H1 (cell line): Measurements from ENCODE around the gene NAAA. TPM values are rescaled to one million over a fixed set of nuclear protein-coding genes. Genes with fewer than 3 reads are reported as not detected.

Source experiments
- CEBPB ChIP-seq: IDR thresholded peaks from 2 replicates; pipeline ENCODE4 v1.6.1; 2012; ENCODE audit warnings: low read depth, low read length
- CHD1 ChIP-seq: IDR thresholded peaks from 2 replicates; pipeline ENCODE4 v1.6.1; 2012; ENCODE audit warnings: low read depth, low read length, improper control_type of control experiment
- CHD2 ChIP-seq: IDR thresholded peaks from 2 replicates; pipeline ENCODE4 v1.6.1; 2012; ENCODE audit warnings: low read length, improper control_type of control experiment
- FOSL1 ChIP-seq: IDR thresholded peaks from 2 replicates; pipeline ENCODE4 v1.6.1; 2011; ENCODE audit warnings: mild to moderate bottlenecking, low read depth, low read length, moderate library complexity; ENCODE audit not compliant: insufficient read depth
- GABPA ChIP-seq: IDR thresholded peaks from 2 replicates; pipeline ENCODE4 v1.6.1; 2011; ENCODE audit warnings: mild to moderate bottlenecking, low read length, moderate library complexity, borderline replicate concordance; ENCODE audit not compliant: insufficient read depth
- GTF2F1 ChIP-seq: IDR thresholded peaks from 2 replicates; pipeline ENCODE4 v1.6.1; 2012; ENCODE audit warnings: low read depth, low read length, improper control_type of control experiment, borderline replicate concordance
- KDM1A ChIP-seq: fragments of 200-600, 300-600 bp; sonication (generic); IDR thresholded peaks from 2 replicates; pipeline ENCODE4 v1.7.1; 2016; ENCODE audit warnings: mild to moderate bottlenecking, low read length, borderline replicate concordance
- MAFK ChIP-seq: IDR thresholded peaks from 2 replicates; pipeline ENCODE4 v1.6.1; 2012; ENCODE audit warnings: low read depth, mild to moderate bottlenecking, improper control_type of control experiment, low read length
- PHF8 ChIP-seq: fragments of 200-600 bp; sonication (generic); conservative IDR thresholded peaks from 2 replicates; pipeline ENCODE4 v1.7.1; 2012; ENCODE audit warnings: low read depth, mild to moderate bottlenecking, inconsistent platforms, low read length, moderate library complexity
- POLR2AphosphoS5 ChIP-seq: IDR thresholded peaks from 2 replicates; pipeline ENCODE4 v1.6.1; 2011; ENCODE audit warnings: low read depth, low read length
- POU5F1 ChIP-seq: IDR thresholded peaks from 2 replicates; pipeline ENCODE4 v1.6.1; 2011; ENCODE audit warnings: low read depth, mild to moderate bottlenecking, low read length, moderate library complexity
- RBBP5 ChIP-seq: IDR thresholded peaks from 2 replicates; pipeline ENCODE4 v1.7.1; 2012; ENCODE audit warnings: low read depth, mild to moderate bottlenecking, inconsistent platforms, low read length, moderate library complexity, borderline replicate concordance
- RFX5 ChIP-seq: IDR thresholded peaks from 2 replicates; pipeline ENCODE4 v1.6.1; 2011; ENCODE audit warnings: low read depth, low read length, improper control_type of control experiment, borderline replicate concordance
- RNF2 ChIP-seq: fragments of 200-900, 300-1000 bp; sonication (generic); IDR thresholded peaks from 2 replicates; pipeline ENCODE4 v1.7.1; 2016; ENCODE audit warnings: borderline replicate concordance, low read depth, mild to moderate bottlenecking, antibody characterized with exemption, low read length; ENCODE audit not compliant: poor library complexity, severe bottlenecking; ENCODE audit errors: missing control alignments
- RXRA ChIP-seq: IDR thresholded peaks from 2 replicates; pipeline ENCODE4 v1.6.1; 2011; ENCODE audit warnings: low read depth, mild to moderate bottlenecking, low read length, moderate library complexity; ENCODE audit not compliant: insufficient read depth
- SAP30 ChIP-seq: fragments of 300-600 bp; sonication (generic); IDR thresholded peaks from 2 replicates; pipeline ENCODE4 v1.7.1; 2012; ENCODE audit warnings: low read length, moderate library complexity, mild to moderate bottlenecking, inconsistent platforms; ENCODE audit not compliant: insufficient read depth, insufficient replicate concordance
- SIN3A ChIP-seq, 2 experiments: IDR thresholded peaks in 1 of 2; conservative IDR thresholded peaks in 1 of 2; 2 replicates each; pipeline ENCODE4 v1.6.1; 2011 to 2012; ENCODE audit warnings: low read length in 2 of 2, improper control_type of control experiment in 1 of 2, low read depth in 1 of 2, mild to moderate bottlenecking in 1 of 2
- SIX5 ChIP-seq: IDR thresholded peaks from 2 replicates; pipeline ENCODE4 v1.6.1; 2011; ENCODE audit warnings: mild to moderate bottlenecking, low read depth, low read length
- SP4 ChIP-seq: IDR thresholded peaks from 2 replicates; pipeline ENCODE4 v1.6.1; 2012; ENCODE audit warnings: low read length, inconsistent platforms
- SRF ChIP-seq: IDR thresholded peaks from 2 replicates; pipeline ENCODE4 v1.6.1; 2011; ENCODE audit warnings: mild to moderate bottlenecking, low read depth, low read length, moderate library complexity
- TBP ChIP-seq: IDR thresholded peaks from 2 replicates; pipeline ENCODE4 v1.6.1; 2011; ENCODE audit warnings: low read depth, low read length, improper control_type of control experiment
- polyA plus RNA-seq, 7 experiments: library from polyadenylated mRNA; depleted of rRNA in 3 of 7; stranded (reverse) in 5 of 7; unstranded in 2 of 7; fragments of >200 nt in 5 of 7; fragments of 200-250 nt in 2 of 7; gene quantifications; 1 replicate in 5 of 7; 2 replicates in 1 of 7; 4 replicates in 1 of 7; pipeline versions ENCODE4 v1.2.1 to v1.2.3, GENCODE V29; 2011 to 2013; ENCODE audit warnings: missing spikeins in 2 of 7, mixed read lengths in 2 of 7
- total RNA-seq: library from RNA; stranded (reverse); fragmentation: NEBNext Ultra II Directional; extraction: Animal tissue kit (Norgen Biotek cat#: 25700); gene quantifications from 2 replicates; pipeline ENCODE4 v1.2.1, GENCODE V29; 2021
- TF ChIP-seq, protein P1 (sequence below): IDR thresholded peaks from 2 replicates; pipeline ENCODE4 v1.6.1; 2011; ENCODE audit warnings: low read depth, mild to moderate bottlenecking, low read length; ENCODE audit not compliant: insufficient read depth
- TF ChIP-seq, protein P2 (sequence below): IDR thresholded peaks from 2 replicates; pipeline ENCODE4 v1.6.1; 2011; ENCODE audit warnings: low read length, improper control_type of control experiment

Gene NAAA
- total and polyA plus RNA-seq, 2 of the 8 experiments (the other 6 are each of a cell fraction or from before 2014, with no cell fraction given): 9.4 to 12.5 TPM

DNA sequence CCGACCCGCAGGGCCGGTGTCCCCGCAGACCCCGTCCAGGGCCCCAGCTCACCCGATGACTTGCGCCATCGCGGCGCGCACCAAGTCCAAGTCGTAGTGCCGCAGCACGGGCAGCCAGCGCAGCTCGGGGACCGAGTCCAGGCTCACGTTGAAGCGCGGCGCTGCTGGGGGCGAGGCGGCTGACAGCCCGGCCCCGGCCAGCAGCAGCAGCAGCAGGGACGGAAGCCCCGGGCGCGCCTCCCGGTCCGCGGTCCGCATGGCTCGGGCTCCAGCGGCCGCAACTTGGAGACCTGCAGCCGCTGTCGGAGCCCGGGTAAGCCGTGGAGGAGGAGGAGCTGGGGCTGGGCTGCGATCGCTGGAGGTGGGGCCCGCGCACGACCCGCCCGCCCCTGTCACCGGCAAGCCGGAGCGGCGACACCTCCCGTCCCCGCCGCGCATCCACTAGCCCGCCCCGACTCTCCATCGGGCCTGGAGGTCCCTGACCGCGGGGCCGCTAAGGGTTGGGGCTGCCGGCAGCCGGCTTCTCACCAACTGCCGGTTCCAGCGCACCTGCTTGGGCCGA is at the start of gene NAAA (continued):
- TF ChIP-seq SIN3A (conservative IDR thresholded peaks at IDR 0.05 in 1 of 2, IDR thresholded peaks at IDR 0.05 in 1 of 2; ENCODE audit: low read depth in 1 of 2, low read length in 2 of 2) (peak in 1 of 2 experiments; percentile 68; a peak in 2 of 4 replicates), RXRA (no peak), FOSL1 (no peak), PHF8 (0 out of 2 replicates have a peak, but pooled peaks have one; percentile 3), GTF2F1 (no peak), RFX5 (no peak), SP4 (peak; percentile 58; the same call in 1 of the 2 replicates), GABPA (0 out of 2 replicates have a peak, but pooled peaks have one; percentile 13), CHD2 (no peak), KDM1A (no peak), CEBPB (peak; percentile 45; the same call in 1 of the 2 replicates), SIX5 (no peak), RNF2 (no peak), MAFK (no peak), TBP (peak; percentile 43; the same call in 1 of the 2 replicates), SAP30 (no peak), RBBP5 (no peak; the same call in 1 of the 2 replicates), POLR2AphosphoS5 (no peak), SRF (0 out of 2 replicates have a peak, but pooled peaks have one; percentile 20), CHD1 (no peak), POU5F1 (no peak)
- TF ChIP-seq, protein P1, sequence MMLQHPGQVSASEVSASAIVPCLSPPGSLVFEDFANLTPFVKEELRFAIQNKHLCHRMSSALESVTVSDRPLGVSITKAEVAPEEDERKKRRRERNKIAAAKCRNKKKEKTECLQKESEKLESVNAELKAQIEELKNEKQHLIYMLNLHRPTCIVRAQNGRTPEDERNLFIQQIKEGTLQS: no peak
- TF ChIP-seq, protein P2, sequence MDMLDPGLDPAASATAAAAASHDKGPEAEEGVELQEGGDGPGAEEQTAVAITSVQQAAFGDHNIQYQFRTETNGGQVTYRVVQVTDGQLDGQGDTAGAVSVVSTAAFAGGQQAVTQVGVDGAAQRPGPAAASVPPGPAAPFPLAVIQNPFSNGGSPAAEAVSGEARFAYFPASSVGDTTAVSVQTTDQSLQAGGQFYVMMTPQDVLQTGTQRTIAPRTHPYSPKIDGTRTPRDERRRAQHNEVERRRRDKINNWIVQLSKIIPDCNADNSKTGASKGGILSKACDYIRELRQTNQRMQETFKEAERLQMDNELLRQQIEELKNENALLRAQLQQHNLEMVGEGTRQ: no peak
